GM23338 (cell line): ENCODE results near the gene HDAC9. TPM values are rescaled to one million over a fixed set of nuclear protein-coding genes. Genes with fewer than 3 reads are reported as not detected.

ENCODE experiments used
- ATAC-seq: fragments of 200-7000 bp; cut with Tn5 transposase; 3 replicates; pipeline ENCODE4 v1.9.1; 2020
- DNase-seq: peaks from one replicate; pipeline ENCODE4 v3.0.0-alpha.2; 2015; ENCODE audit warnings: low spot score
- H2AFZ ChIP-seq: fragments of 200-600 bp; sonication (generic); 2 replicates; pipeline ENCODE4 v1.8.0; 2016; ENCODE audit warnings: antibody characterized with exemption, mild to moderate bottlenecking, moderate library complexity
- H3F3A ChIP-seq: fragments of 200-600 bp; sonication (generic); replicated peaks from 2 replicates; pipeline ENCODE4 v1.8.0; 2017; ENCODE audit warnings: antibody characterized with exemption, mixed run types, low read depth
- H3K27ac ChIP-seq: fragments of 200-600 bp; sonication (generic); 2 replicates; pipeline ENCODE4 v1.6.1; 2016; ENCODE audit warnings: low read depth
- H3K27me3 ChIP-seq: fragments of 200-600 bp; sonication (generic); 2 replicates; pipeline ENCODE4 v1.8.0; 2016; ENCODE audit warnings: mild to moderate bottlenecking, mixed run types, moderate library complexity; ENCODE audit not compliant: insufficient read depth
- H3K36me3 ChIP-seq: fragments of 200-600 bp; sonication (generic); 2 replicates; pipeline ENCODE4 v1.8.0; 2016; ENCODE audit warnings: mild to moderate bottlenecking; ENCODE audit not compliant: insufficient read depth
- H3K4me1 ChIP-seq: fragments of 200-600 bp; sonication (generic); 2 replicates; pipeline ENCODE4 v1.8.0; 2016; ENCODE audit warnings: mild to moderate bottlenecking, moderate library complexity; ENCODE audit not compliant: insufficient read depth
- H3K4me2 ChIP-seq: fragments of 200-600 bp; sonication (generic); 2 replicates; pipeline ENCODE4 v1.7.1; 2017; ENCODE audit warnings: mixed run types
- H3K4me3 ChIP-seq: fragments of 200-600 bp; sonication (generic); 2 replicates; pipeline ENCODE4 v1.6.1; 2016; ENCODE audit warnings: mixed run types
- H3K79me2 ChIP-seq: fragments of 200-600 bp; sonication (generic); replicated peaks from 2 replicates; pipeline ENCODE4 v1.8.0; 2017; ENCODE audit warnings: mild to moderate bottlenecking; ENCODE audit not compliant: insufficient read depth
- H3K9me2 ChIP-seq: fragments of 200-600 bp; sonication (generic); 2 replicates; pipeline ENCODE4 v1.8.0; 2017; ENCODE audit not compliant: insufficient read depth
- H4K20me1 ChIP-seq: fragments of 200-600 bp; sonication (generic); replicated peaks from 2 replicates; pipeline ENCODE4 v1.8.0; 2017; ENCODE audit warnings: mild to moderate bottlenecking; ENCODE audit not compliant: insufficient read depth
- H3K27ac Mint-ChIP-seq: 2 replicates; pipeline ENCODE4 v1.8.0; 2020; ENCODE audit warnings: inconsistent platforms, mild to moderate bottlenecking, moderate library complexity, mixed read lengths
- H3K27me3 Mint-ChIP-seq: 3 replicates; pipeline ENCODE4 v1.8.0; 2022; ENCODE audit warnings: low read depth, mild to moderate bottlenecking, moderate library complexity, mixed read lengths, inconsistent platforms; ENCODE audit not compliant: insufficient read depth, poor library complexity
- H3K36me3 Mint-ChIP-seq: 3 replicates; pipeline ENCODE4 v1.8.0; 2021; ENCODE audit warnings: low read depth, mild to moderate bottlenecking, inconsistent platforms, moderate library complexity, mixed read lengths
- H3K4me1 Mint-ChIP-seq: 3 replicates; pipeline ENCODE4 v1.8.0; 2020; ENCODE audit warnings: mild to moderate bottlenecking, inconsistent platforms, mixed read lengths
- H3K4me3 Mint-ChIP-seq: 3 replicates; pipeline ENCODE4 v1.8.0; 2021; ENCODE audit warnings: moderate library complexity, mild to moderate bottlenecking, inconsistent platforms, mixed read lengths
- H3K9me3 Mint-ChIP-seq: 3 replicates; pipeline ENCODE4 v1.8.0; 2020; ENCODE audit warnings: moderate library complexity, mild to moderate bottlenecking, inconsistent platforms, mixed read lengths
- CTCF ChIP-seq, 2 experiments: fragments of 200-600 bp in 1 of 2; sonication (generic) in 1 of 2; conservative IDR thresholded peaks; 2 replicates each; pipeline versions ENCODE4 v1.5.1 to v1.6.1; 2016 to 2017; ENCODE audit warnings: antibody characterized with exemption in 2 of 2, low read depth in 2 of 2, mild to moderate bottlenecking in 2 of 2, moderate library complexity in 1 of 2
- ETS1 ChIP-seq: IDR thresholded peaks from 2 replicates; pipeline ENCODE4 v1.6.1; 2016; ENCODE audit warnings: antibody characterized with exemption
- EZH2phosphoT487 ChIP-seq: fragments of 200-600 bp; sonication (generic); IDR thresholded peaks from one replicate; pipeline ENCODE4 v1.8.1; 2018; ENCODE audit warnings: antibody characterized with exemption; ENCODE audit not compliant: unreplicated experiment
- JUNB ChIP-seq: IDR thresholded peaks from one replicate; pipeline ENCODE4 v1.6.1; 2016; ENCODE audit warnings: antibody characterized with exemption; ENCODE audit not compliant: unreplicated experiment
- NANOG ChIP-seq: IDR thresholded peaks from 2 replicates; pipeline ENCODE4 v1.6.1; 2016; ENCODE audit warnings: antibody characterized with exemption, borderline replicate concordance
- POLR2AphosphoS5 ChIP-seq: IDR thresholded peaks from 2 replicates; pipeline ENCODE4 v1.6.1; 2016; ENCODE audit warnings: antibody characterized with exemption, low read depth
- REST ChIP-seq: IDR thresholded peaks from one replicate; pipeline ENCODE4 v1.6.1; 2018; ENCODE audit warnings: antibody characterized with exemption; ENCODE audit not compliant: unreplicated experiment
- STAT1 ChIP-seq: IDR thresholded peaks from one replicate; pipeline ENCODE4 v1.6.1; 2016; ENCODE audit warnings: antibody characterized with exemption; ENCODE audit not compliant: unreplicated experiment
- ZNF114 ChIP-seq: fragments of 250-450 bp; sonication (Bioruptor Pico); IDR thresholded peaks from 2 replicates; pipeline ENCODE4 v1.5.0; 2020; ENCODE audit warnings: mild to moderate bottlenecking, moderate library complexity
- ZNF331 ChIP-seq: fragments of 250-450 bp; sonication (Bioruptor Pico); IDR thresholded peaks from 2 replicates; pipeline ENCODE4 v1.5.0; 2020; ENCODE audit warnings: low read depth, mild to moderate bottlenecking, moderate library complexity
- polyA plus RNA-seq: library from polyadenylated mRNA; unstranded; fragments of >200 nt; fragmentation: Nextera tagmentation; extraction: Ambion mirVana; gene quantifications from 2 replicates; pipeline ENCODE4 v1.2.1, GENCODE V29; 2016
- total RNA-seq: library from RNA; depleted of rRNA; stranded (reverse); fragments of >200 nt; shearing (Covaris generic); gene quantifications from 2 replicates; pipeline ENCODE4 v1.2.3, GENCODE V29; 2014

Gene HDAC9
- total and polyA plus RNA-seq, 2 experiments from 2014 or later, result 8.3 to 18.5 TPM

GRCh38 chr7:18489624-18490023, 5.9 kb upstream of the HDAC9 start (continued):
- TF ChIP-seq REST (no peak), STAT1 (no peak), CTCF (conservative IDR thresholded peaks at IDR 0.05; ENCODE audit: low read depth in 2 of 2) (no peak), EZH2phosphoT487 (no peak), JUNB (no peak), ETS1 (no peak), POLR2AphosphoS5 (no peak), NANOG (no peak)

- Histone ChIP-seq H3K4me2 (no peak overlapping the region), H3K9me2 (no peaks in the 10 kb centered on the region), H3K4me1 (peaks cover 15% of the 10 kb centered on the region), H2AFZ (no peak overlapping the region), H3K4me3 (no peak overlapping the region), H3K79me2 (no peaks in the 10 kb centered on the region), H3F3A (no peaks in the 10 kb centered on the region), H3K36me3 (no peaks in the 10 kb centered on the region), H3K27ac (no peak overlapping the region), H3K27me3 (no peaks in the 10 kb centered on the region), H4K20me1 (no peaks in the 10 kb centered on the region)
- peak; percentile 16 for DNase-seq
- Mint-ChIP-seq H3K27ac (peak overlapping the region; percentile 88), H3K27me3 (no peaks in the 10 kb centered on the region), H3K4me3 (no peak overlapping the region), H3K36me3 (no peaks in the 10 kb centered on the region), H3K9me3 (no peaks in the 10 kb centered on the region), H3K4me1 (peaks cover 36% of the 10 kb centered on the region)
- no peak for ATAC-seq
- TF ChIP-seq ETS1 (no peak), CTCF (conservative IDR thresholded peaks at IDR 0.05; ENCODE audit: low read depth in 2 of 2) (no peak), NANOG (no peak), ZNF331 (no peak), POLR2AphosphoS5 (no peak), ZNF114 (no peak), STAT1 (no peak), EZH2phosphoT487 (no peak)
Measured at GRCh38 chr7:18491871-18492270, 3.7 kb upstream of the HDAC9 start.
